Stimulated activated CD4-positive, alpha-beta T cell treated with anti-CD3 and anti-CD28 coated beads, Interleukin-4, amount 100 ng/mL, for 1 hour (primary cell): ENCODE data around the gene CPA1.

ENCODE experiments used
- DNase-seq: peaks from one replicate; pipeline ENCODE4 v3.0.0-alpha.2; 2020

Gene CPA1

DNA sequence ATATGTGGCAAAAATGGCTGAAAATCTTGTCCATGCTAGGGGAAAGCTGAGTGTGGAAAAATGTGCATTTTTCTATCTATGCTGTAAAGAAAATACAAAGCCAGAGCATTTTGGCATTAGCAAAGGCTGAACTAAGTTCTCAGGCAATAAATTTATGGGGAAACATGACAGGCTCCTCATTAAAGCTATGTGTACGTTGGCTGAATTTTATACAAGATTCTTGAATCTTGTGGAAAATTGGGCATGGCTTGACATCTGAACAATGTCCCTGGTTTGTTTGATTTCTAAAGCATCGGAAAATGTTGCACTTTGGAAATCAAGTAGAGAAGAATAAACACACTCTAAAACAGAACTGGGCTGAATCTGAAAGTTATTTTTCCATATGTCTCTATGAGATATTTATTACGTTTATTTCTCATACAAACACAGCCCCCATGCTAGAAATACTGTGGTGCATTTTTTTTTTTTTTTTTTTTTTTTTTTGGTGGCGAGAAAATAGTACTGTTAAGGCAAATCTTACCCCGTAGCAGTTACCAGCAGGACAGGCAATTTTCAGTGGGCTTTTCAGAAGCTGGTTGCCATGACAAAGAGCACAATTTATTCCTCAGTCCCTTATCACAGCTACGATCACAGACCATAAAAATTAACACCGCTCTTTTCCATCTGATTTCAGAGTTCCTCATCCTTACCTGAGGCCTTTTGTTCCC, 16.9 kb downstream of the CPA1 start:
- no peak for DNase-seq

DNA sequence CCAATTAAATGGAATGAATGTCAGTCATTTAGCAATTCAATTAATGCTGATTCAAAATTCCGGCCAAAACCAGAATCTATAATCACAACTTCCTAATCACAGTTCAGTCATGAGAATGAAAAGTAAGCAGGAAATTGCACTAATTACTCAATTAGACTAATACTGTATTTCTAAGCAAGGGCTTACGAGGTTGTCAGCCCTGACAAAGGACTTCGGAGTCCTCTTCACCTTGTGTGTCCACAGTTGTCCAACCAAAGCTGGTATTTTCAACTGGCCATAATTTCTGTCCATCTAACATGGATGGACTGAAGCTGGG, 17.4 kb downstream of the CPA1 start:
- DNase-seq: no peak

GRCh38 chr7:130398526-130399090, 18.3 kb downstream of the CPA1 start:
- no peak for DNase-seq

DNA sequence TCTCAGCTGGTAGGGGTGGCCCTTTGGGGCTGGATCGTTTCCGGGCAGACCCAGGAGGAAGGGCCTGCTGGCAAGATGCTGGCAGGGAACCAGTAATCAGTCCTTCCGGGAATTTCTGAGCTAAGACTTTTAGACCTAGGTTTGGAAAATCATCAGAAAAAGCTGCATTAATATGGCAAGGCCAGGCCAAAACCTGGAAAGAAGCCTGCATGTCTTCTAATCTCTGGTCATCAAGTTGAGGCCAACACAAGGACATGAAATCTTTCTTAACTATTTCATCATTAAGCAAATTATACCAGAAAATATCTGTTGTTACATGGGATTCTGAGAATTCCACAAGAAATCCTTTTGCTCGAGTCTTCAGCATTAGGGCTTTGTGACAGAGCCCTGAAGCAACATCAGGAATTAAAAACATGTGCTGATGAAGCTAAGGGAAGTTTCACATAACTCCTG, 19.9 kb downstream of the CPA1 start:
- DNase-seq: no peak

GRCh38 chr7:130401101-130401500, 20.8 kb downstream of the CPA1 start:
- no peak for DNase-seq

- no peak for DNase-seq
Observed at GRCh38 chr7:130401578-130401977, 21.3 kb downstream of the CPA1 start.

GRCh38 chr7:130405003-130405402, 24.7 kb downstream of the CPA1 start:
- no peak for DNase-seq

- DNase-seq: no peak
Observed at GRCh38 chr7:130409067-130409711, 28.9 kb downstream of the CPA1 start.

- DNase-seq: no peak
Observed at GRCh38 chr7:130409712-130410072, 29.4 kb downstream of the CPA1 start.

GRCh38 chr7:130410868-130411541, 30.7 kb downstream of the CPA1 start:
- no peak for DNase-seq

GRCh38 chr7:130413201-130413600, 32.9 kb downstream of the CPA1 start:
- no peak for DNase-seq

DNA sequence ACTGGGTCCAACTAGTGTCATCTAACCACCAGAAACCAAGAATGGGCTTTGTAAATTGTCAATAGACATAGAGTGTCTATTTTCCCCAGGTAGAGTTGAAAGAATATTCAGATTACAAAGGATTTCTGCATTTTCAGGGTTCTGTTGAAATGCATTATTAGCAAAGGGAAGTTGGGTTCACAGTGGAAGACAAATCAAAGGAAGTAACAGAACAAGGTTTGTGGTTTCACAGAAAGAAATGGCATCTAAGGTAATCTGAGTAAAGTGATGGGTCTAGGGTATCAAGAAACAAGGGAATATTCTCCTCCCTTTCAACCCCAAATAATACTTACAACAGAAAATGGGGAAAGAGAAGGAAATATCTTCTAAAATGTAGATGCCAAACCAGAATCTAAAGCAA, 34.7 kb downstream of the CPA1 start:
- no peak for DNase-seq

DNA sequence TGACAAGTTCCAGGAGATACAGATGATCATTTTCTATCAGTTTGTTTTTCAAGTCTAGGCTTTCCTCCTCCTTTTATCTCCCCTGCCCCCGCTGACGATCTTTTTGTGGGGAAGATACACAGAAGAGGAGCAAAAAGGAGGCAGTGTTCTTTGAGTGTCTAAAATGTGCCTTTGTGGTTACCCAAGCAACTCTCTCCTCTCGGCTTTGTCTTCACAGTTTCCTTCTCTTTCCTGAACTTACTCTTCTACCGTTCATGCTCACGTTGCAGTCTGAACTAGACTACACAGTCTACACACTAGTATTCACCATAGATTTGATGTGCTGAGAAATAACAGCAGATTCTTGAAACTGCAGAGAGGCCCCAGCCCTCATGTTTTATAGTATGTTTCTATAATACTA, 36.9 kb downstream of the CPA1 start:
- no peak for DNase-seq

DNA sequence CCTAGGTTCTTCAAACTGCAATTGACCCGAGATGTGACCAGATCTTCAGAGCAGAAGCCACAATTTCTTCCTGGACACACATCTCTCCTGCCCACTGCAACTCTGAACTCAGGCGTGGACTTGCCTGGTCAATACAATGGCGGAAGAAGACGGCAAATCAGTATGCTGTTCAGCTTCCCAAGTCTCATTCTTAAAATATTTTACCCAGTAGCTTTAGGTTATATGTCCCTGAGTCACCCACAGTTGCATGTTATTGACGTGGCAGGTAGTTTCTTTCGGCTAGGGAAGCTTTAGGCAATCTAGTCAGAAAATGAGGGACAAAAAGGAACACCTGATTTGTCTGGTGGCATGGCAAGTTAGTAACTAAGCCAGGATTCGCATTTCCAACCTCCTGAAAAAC, 38.0 kb downstream of the CPA1 start:
- DNase-seq: no peak

DNA sequence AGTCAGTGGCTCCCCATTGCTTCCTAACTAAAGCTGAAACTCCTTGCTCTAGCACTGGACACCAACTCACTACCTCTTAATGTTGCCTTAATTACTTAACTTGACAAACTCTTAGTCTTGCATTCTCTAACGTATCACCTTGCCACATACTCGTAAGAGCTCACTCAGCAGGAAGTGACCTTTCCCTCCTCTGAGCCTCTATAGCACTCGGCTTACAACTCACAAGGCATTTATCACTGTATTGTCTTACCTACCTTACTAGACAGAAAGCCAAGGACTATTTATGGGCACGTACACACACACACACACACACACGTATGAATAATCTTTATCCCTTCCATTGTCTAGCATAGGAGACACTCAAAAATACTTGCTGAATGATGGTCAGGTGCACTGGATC, 39.4 kb downstream of the CPA1 start:
- DNase-seq: no peak

DNA sequence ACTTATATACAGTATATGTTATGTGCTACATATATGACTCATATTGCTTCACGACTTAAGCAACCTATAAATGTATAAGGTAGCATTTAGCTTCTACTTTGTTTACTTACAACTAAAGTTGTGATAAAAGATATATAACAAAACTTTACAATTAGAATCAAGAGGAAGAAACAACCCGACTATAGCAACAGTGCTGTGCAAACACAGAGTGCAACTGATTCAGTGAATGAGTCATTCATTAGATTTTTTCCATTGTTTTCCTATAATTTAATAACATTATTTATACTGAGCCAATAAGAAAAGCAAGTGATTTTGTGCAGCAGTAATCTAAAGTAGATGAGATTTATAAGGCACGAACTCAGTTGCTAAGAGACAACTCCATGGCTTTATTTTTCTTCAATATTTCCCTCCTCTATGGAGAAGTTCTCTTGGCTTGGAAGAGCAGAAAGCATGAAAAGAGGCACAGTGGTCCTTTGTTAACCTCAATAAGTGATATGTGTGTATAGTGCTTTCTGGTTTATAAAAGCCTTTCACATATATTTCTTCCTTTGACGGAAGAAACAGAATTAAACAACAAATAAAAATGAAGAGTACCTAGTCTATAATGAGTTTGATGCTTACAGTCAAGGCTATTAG, 40.8 kb downstream of the CPA1 start:
- no peak for DNase-seq

DNA sequence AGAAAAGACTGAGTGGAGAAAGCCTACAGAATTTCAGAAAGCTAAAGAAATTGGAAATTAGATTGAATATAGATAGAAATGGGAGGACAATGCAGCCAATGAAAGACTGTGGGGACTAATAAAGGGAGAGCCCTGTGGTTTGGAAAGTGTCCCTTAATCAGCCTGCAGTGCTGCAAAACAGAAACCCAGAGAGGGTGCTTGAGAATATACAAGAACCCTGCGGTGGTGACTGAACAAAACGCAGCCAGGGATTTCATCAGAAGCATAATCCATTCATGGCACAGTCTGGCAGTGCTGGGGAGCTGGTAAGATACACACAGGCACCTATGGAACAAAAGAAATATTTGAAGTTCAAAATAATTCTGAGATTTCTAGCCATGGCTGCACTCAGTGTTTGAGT, 41.4 kb downstream of the CPA1 start:
- DNase-seq: no peak

GRCh38 chr7:130423501-130424037, 43.3 kb downstream of the CPA1 start:
- DNase-seq: no peak

- DNase-seq: no peak
Observed at GRCh38 chr7:130425796-130426195, 45.5 kb downstream of the CPA1 start.

GRCh38 chr7:130426564-130426963, 46.3 kb downstream of the CPA1 start:
- no peak for DNase-seq

DNA sequence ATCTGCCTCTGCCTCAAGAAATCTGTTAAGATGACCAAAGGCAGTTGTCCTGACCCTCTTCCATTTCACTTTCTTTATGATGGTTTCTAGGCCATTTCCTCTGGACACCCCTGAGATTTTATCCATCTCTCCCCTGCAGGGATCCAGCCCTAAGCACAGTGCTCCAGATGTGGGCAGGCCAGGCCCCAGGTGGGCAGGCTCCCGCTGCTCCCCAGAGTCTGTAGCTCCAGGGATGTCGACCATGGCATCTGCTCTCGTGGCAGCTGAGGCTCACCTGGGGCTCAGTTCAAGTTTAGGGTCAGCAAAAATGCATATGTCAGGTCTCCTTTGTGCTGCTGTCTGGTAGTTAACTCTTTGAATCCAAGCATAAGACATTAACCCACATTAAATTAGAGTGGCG, 48.7 kb downstream of the CPA1 start:
- no peak for DNase-seq

DNA sequence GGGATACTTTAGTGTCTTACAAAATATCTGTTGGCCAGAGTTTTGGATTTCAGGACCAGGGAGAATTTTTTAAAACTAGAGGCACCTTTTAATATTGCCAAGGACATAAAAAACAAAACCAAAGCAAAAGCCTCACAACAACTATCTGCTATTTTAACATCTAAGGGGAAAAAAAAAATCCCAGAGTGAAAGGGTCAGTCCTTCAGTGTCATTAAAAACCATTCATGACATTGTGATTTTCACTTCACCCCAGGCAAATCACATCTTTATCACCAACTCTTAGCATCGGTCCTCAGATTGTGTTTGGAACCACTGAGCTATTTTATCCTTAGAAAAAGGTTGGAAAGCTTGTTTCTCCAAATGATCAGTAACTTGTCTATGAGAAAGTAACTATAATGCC, 49.8 kb downstream of the CPA1 start:
- no peak for DNase-seq
